IMR-90 (cell line): Measurements from ENCODE around the gene SDC3. TPM values are rescaled to one million over a fixed set of nuclear protein-coding genes. Genes with fewer than 3 reads are reported as not detected.

ENCODE experiments used
- ATAC-seq: fragments of 200-7000 bp; cut with Tn5 transposase; 2 replicates; pipeline ENCODE4 v1.9.1; 2020; ENCODE audit warnings: low read depth, mild to moderate bottlenecking, moderate library complexity
- BruUV-seq: library from RNA; stranded (reverse); fragments of 400-500 nt; replicated peaks from 2 replicates; lab custom pipeline; 2021; lab: Mats Ljungman, UMichigan
- CTCF ChIA-PET: fragments of 300-600 bp; formaldehyde crosslinking; extraction: SDS; loops from one replicate; lab custom pipeline; 2021; ENCODE audit warnings: antibody characterized with exemption; lab: Yijun Ruan, JAX
- POLR2A ChIA-PET: fragments of 300-600 bp; sonication (Branson Sonifier 250); formaldehyde crosslinking; loops from one replicate; lab custom pipeline; 2022; ENCODE audit warnings: antibody characterized with exemption; ENCODE audit not compliant: unreplicated experiment; lab: Charles Lee
- DNase-seq: peaks from one replicate; pipeline ENCODE4 v3.0.0; 2013
- H2AFZ ChIP-seq: replicated peaks from 2 replicates; pipeline ENCODE3; 2013; ENCODE audit warnings: low read length, mild to moderate bottlenecking; ENCODE audit not compliant: poor library complexity
- H2AK5ac ChIP-seq: 2 replicates; pipeline ENCODE4 v1.6.1; 2013; ENCODE audit warnings: low read depth, low read length, inconsistent platforms
- H2AK9ac ChIP-seq: replicated peaks from 2 replicates; pipeline ENCODE3; 2013; ENCODE audit warnings: mild to moderate bottlenecking, low read depth, low read length, moderate library complexity; ENCODE audit not compliant: poor library complexity
- H2BK120ac ChIP-seq: 2 replicates; pipeline ENCODE4 v1.6.1; 2013; ENCODE audit warnings: low read depth, low read length, inconsistent platforms
- H2BK15ac ChIP-seq: 3 replicates; pipeline ENCODE4 v1.6.1; 2013; ENCODE audit warnings: low read depth, low read length, inconsistent platforms
- H2BK20ac ChIP-seq: 2 replicates; pipeline ENCODE4 v1.6.1; 2013; ENCODE audit warnings: low read depth, mild to moderate bottlenecking, inconsistent platforms, low read length, moderate library complexity
- H2BK5ac ChIP-seq: 2 replicates; pipeline ENCODE4 v1.6.1; 2013; ENCODE audit warnings: mild to moderate bottlenecking, low read depth, low read length, inconsistent platforms; ENCODE audit not compliant: poor library complexity, severe bottlenecking
- H3K14ac ChIP-seq: replicated peaks from 2 replicates; pipeline ENCODE4 v1.6.1; 2013; ENCODE audit warnings: low read depth, low read length, inconsistent platforms
- H3K18ac ChIP-seq: 2 replicates; pipeline ENCODE4 v1.6.1; 2013; ENCODE audit warnings: low read depth, low read length, control low read depth
- H3K23ac ChIP-seq: 2 replicates; pipeline ENCODE4 v1.6.1; 2013; ENCODE audit warnings: low read depth, low read length, inconsistent platforms
- H3K27ac ChIP-seq: 2 replicates; pipeline ENCODE4 v1.5.1; 2013; ENCODE audit warnings: mild to moderate bottlenecking, control low read depth, low read length; ENCODE audit not compliant: insufficient read depth
- H3K27me3 ChIP-seq: 2 replicates; pipeline ENCODE4 v1.6.1; 2013; ENCODE audit warnings: low read length; ENCODE audit not compliant: control insufficient read depth, insufficient read depth
- H3K36me3 ChIP-seq: 2 replicates; pipeline ENCODE4 v1.6.1; 2013; ENCODE audit warnings: low read length, mixed read lengths; ENCODE audit not compliant: control insufficient read depth, insufficient read depth
- H3K4ac ChIP-seq: 2 replicates; pipeline ENCODE4 v1.6.1; 2013; ENCODE audit warnings: low read depth, low read length, inconsistent platforms
- H3K4me1 ChIP-seq: 2 replicates; pipeline ENCODE4 v1.6.1; 2013; ENCODE audit warnings: low read length, mixed read lengths; ENCODE audit not compliant: control insufficient read depth, insufficient read depth
- H3K4me2 ChIP-seq: 2 replicates; pipeline ENCODE4 v1.6.1; 2013; ENCODE audit warnings: low read depth, mild to moderate bottlenecking, control low read depth, low read length, moderate library complexity
- H3K4me3 ChIP-seq: 2 replicates; pipeline ENCODE4 v1.5.1; 2013; ENCODE audit warnings: low read depth, mild to moderate bottlenecking, control low read depth, low read length, moderate library complexity; ENCODE audit not compliant: insufficient read depth
- H3K56ac ChIP-seq: 2 replicates; pipeline ENCODE4 v1.6.1; 2013; ENCODE audit warnings: low read length, inconsistent platforms; ENCODE audit not compliant: insufficient read depth; ENCODE audit errors: extremely low read depth
- H3K79me1 ChIP-seq, 2 experiments: 2 replicates each; pipeline ENCODE4 v1.6.1; 2013; ENCODE audit warnings: low read length in 2 of 2, inconsistent platforms in 1 of 2, low read depth in 1 of 2
- H3K9ac ChIP-seq: 2 replicates; pipeline ENCODE4 v1.6.1; 2013; ENCODE audit warnings: low read depth, low read length, control low read depth
- H3K9me1 ChIP-seq: 2 replicates; pipeline ENCODE4 v1.6.1; 2013; ENCODE audit warnings: low read length, inconsistent platforms; ENCODE audit not compliant: insufficient read depth
- H3K9me3 ChIP-seq: 2 replicates; pipeline ENCODE4 v1.6.1; 2013; ENCODE audit warnings: low read length; ENCODE audit not compliant: control insufficient read depth, insufficient read depth
- H4K20me1 ChIP-seq: 2 replicates; pipeline ENCODE4 v1.6.1; 2013; ENCODE audit warnings: low read length, inconsistent platforms; ENCODE audit not compliant: insufficient read depth
- H4K5ac ChIP-seq: 2 replicates; pipeline ENCODE4 v1.6.1; 2013; ENCODE audit warnings: mild to moderate bottlenecking, low read depth, low read length, control low read depth
- H4K8ac ChIP-seq, 2 experiments: 2 replicates each; pipeline ENCODE4 v1.6.1; 2013; ENCODE audit warnings: low read depth in 2 of 2, low read length in 2 of 2, control low read depth in 1 of 2, inconsistent platforms in 1 of 2
- H4K91ac ChIP-seq: 2 replicates; pipeline ENCODE4 v1.6.1; 2013; ENCODE audit warnings: low read depth, low read length, inconsistent platforms; ENCODE audit not compliant: insufficient read depth
- BHLHE40 ChIP-seq: fragments of 150-350 bp; IDR thresholded peaks from 2 replicates; pipeline ENCODE4 v1.6.1; 2016; ENCODE audit warnings: mild to moderate bottlenecking, low read depth, low read length
- CEBPB ChIP-seq: IDR thresholded peaks from 2 replicates; pipeline ENCODE4 v1.6.1; 2012; ENCODE audit warnings: low read depth, low read length, improper control_type of control experiment
- ELK1 ChIP-seq: fragments of 150-350 bp; IDR thresholded peaks from 2 replicates; pipeline ENCODE4 v1.6.1; 2016; ENCODE audit warnings: low read depth, mild to moderate bottlenecking, low read length, moderate library complexity, borderline replicate concordance
- MAFK ChIP-seq: IDR thresholded peaks from 2 replicates; pipeline ENCODE4 v1.6.1; 2012; ENCODE audit warnings: low read depth, low read length, improper control_type of control experiment
- MAZ ChIP-seq: IDR thresholded peaks from 2 replicates; pipeline ENCODE4 v1.6.1; 2012; ENCODE audit warnings: low read depth, mild to moderate bottlenecking, low read length, improper control_type of control experiment, moderate library complexity, borderline replicate concordance
- MXI1 ChIP-seq: IDR thresholded peaks from 2 replicates; pipeline ENCODE4 v1.6.1; 2012; ENCODE audit warnings: low read depth, mild to moderate bottlenecking, low read length, moderate library complexity, borderline replicate concordance
- POLR2A ChIP-seq: IDR thresholded peaks from 2 replicates; pipeline ENCODE4 v1.6.1; 2012; ENCODE audit warnings: mild to moderate bottlenecking, low read depth, low read length
- RAD21 ChIP-seq: IDR thresholded peaks from 2 replicates; pipeline ENCODE4 v1.6.1; 2012; ENCODE audit warnings: low read length, improper control_type of control experiment
- RCOR1 ChIP-seq: IDR thresholded peaks from 2 replicates; pipeline ENCODE4 v1.6.1; 2012; ENCODE audit warnings: mild to moderate bottlenecking, low read length, improper control_type of control experiment; ENCODE audit not compliant: insufficient replicate concordance
- RFX5 ChIP-seq: IDR thresholded peaks from 2 replicates; pipeline ENCODE4 v1.8.0; 2012; ENCODE audit warnings: low read depth, mild to moderate bottlenecking, low read length, moderate library complexity
- SMC3 ChIP-seq: fragments of 150-350 bp; IDR thresholded peaks from 2 replicates; pipeline ENCODE4 v1.6.1; 2016; ENCODE audit warnings: low read depth, mild to moderate bottlenecking, antibody characterized with exemption, low read length, moderate library complexity
- USF2 ChIP-seq: fragments of 150-350 bp; IDR thresholded peaks from 2 replicates; pipeline ENCODE4 v1.6.1; 2017; ENCODE audit warnings: mild to moderate bottlenecking, antibody characterized with exemption, low read length, low read depth
- WGBS, 2 experiments: methylation state at CpG; one replicate each; pipeline versions ENCODE4 v1.1.5 to v1.1.7; 2013; ENCODE audit warnings: missing lambda C conversion rate in 2 of 2; ENCODE audit not compliant: insufficient read length in 1 of 2; ENCODE audit errors: extremely low coverage in 2 of 2; 5-methylcytosine and 5-hydroxymethylcytosine counted together
- dilution Hi-C: fragments of 300-500 bp; cut with HindIII; formaldehyde crosslinking; loops from one replicate; pipeline ENCODE4 v1.14.3; 2018; ENCODE audit warnings: low sequenced_read_pairs; ENCODE audit not compliant: unreplicated experiment
- in situ Hi-C: fragments of 300-500 bp; cut with MboI; formaldehyde crosslinking; loops from 3 replicates; pipeline ENCODE4 v1.14.3; 2019; ENCODE audit warnings: low sequenced_read_pairs, inconsistent platforms, mixed read lengths
- intact Hi-C: fragments of 100-400 bp; cut with micrococcal nuclease; formaldehyde crosslinking; loops from 2 replicates; pipeline ENCODE4 v1.10.0; 2022
- polyA plus RNA-seq, 3 experiments: library from polyadenylated mRNA; depleted of rRNA; stranded (reverse); fragments of >200 nt; gene quantifications; 2 replicates each; pipeline ENCODE4 v1.2.3, GENCODE V29; 2012; ENCODE audit warnings: low replicate concordance in 1 of 3
- total RNA-seq: library from RNA; depleted of rRNA; stranded (reverse); fragments of >200 nt; gene quantifications from 2 replicates; pipeline ENCODE4 v1.2.3, GENCODE V29; 2012

Gene SDC3
- total and polyA plus RNA-seq, 2 of the 4 experiments (the other 2 are of a cell fraction), result 13.1 to 71.5 TPM

GRCh38 chr1:30914587-30914922 lies 6.0 kb upstream of the SDC3 start:
- CTCF ChIA-PET, result interaction anchor here (7.7 kb wide), 1 partner anchor 112 kb away, joined by 122 read pairs; no protein-coding TSS in a partner anchor
- Histone ChIP-seq H2AK9ac (no peak overlapping the region), H3K9ac (no peak overlapping the region), H3K27me3 (no peaks in the 10 kb centered on the region), H2BK20ac (no peak overlapping the region), H3K4me1 (peaks cover 5% of the 10 kb centered on the region; the same call in 1 of the 2 replicates), H3K56ac (no peak overlapping the region), H3K9me3 (no peaks in the 10 kb centered on the region), H3K23ac (no peak overlapping the region), H3K36me3 (no peaks in the 10 kb centered on the region), H3K9me1 (peaks cover 2% of the 10 kb centered on the region; the same call in 1 of the 2 replicates), H3K4ac (no peak overlapping the region), H4K91ac (no peak overlapping the region), H2BK15ac (no peak overlapping the region), H3K18ac (no peak overlapping the region), H4K8ac (no peak overlapping the region), H2AFZ (no peak overlapping the region), H2AK5ac (no peak overlapping the region), H3K4me3 (no peak overlapping the region), H3K79me1 (no peaks in the 10 kb centered on the region), H2BK120ac (no peak overlapping the region), H2BK5ac (no peak overlapping the region), H3K4me2 (no peak overlapping the region), H4K20me1 (no peaks in the 10 kb centered on the region), H3K27ac (no peak overlapping the region), H3K14ac (no peak overlapping the region), H4K5ac (no peak overlapping the region)
- BruUV-seq, result no TSS peak
- TF ChIP-seq RCOR1, result no peak
- no peak for TF ChIP-seq SMC3
- no peak for TF ChIP-seq POLR2A
- TF ChIP-seq RAD21, result no peak
- no peak for TF ChIP-seq BHLHE40
- TF ChIP-seq RFX5, result no peak
- TF ChIP-seq MAFK, result no peak
- no peak for TF ChIP-seq ELK1
- no peak for TF ChIP-seq CEBPB
- no peak for TF ChIP-seq USF2
- no peak for TF ChIP-seq MXI1
- no peak for TF ChIP-seq MAZ
- no peak for DNase-seq
- in situ Hi-C loops (loop anchor here (5.0 kb wide), 2 partner anchors 112 to 187 kb away; no protein-coding TSS in a partner anchor), dilution Hi-C loops (loop anchor here (25.0 kb wide), 1 partner anchor 102 kb away; no protein-coding TSS in a partner anchor), intact Hi-C loops (no loop called here)
- 100% methylated on average over 2 of the region's 3 CpGs; no CpG with 5 or more reads in 1 of the 2 experiments for WGBS, 2 experiments
- POLR2A ChIA-PET, result no interaction called here
- no peak for ATAC-seq
